GM12878 (cell line): ENCODE data around the gene KCNC4. TPM values are rescaled to one million over a fixed set of nuclear protein-coding genes. Genes with fewer than 3 reads are reported as not detected.

Experiments
- ATAC-seq: fragments of 200-7000 bp; cut with Tn5 transposase; 3 replicates; pipeline ENCODE4 v1.9.1; 2020; ENCODE audit warnings: mild to moderate bottlenecking, moderate library complexity
- BruUV-seq: library from RNA; stranded (reverse); fragments of 400-500 nt; replicated peaks from 2 replicates; lab custom pipeline; 2021; lab: Mats Ljungman, UMichigan
- CTCF ChIA-PET: fragments of 300-600 bp; sonication (Branson Sonifier 250); formaldehyde crosslinking; extraction: SDS; loops from one replicate; lab custom pipeline; 2021; ENCODE audit warnings: inconsistent platforms; lab: Yijun Ruan, JAX
- POLR2A ChIA-PET: fragments of 350-600 bp; formaldehyde crosslinking; extraction: SDS; loops from one replicate; lab custom pipeline; 2021; ENCODE audit warnings: inconsistent platforms; lab: Charles Lee
- RAD21 ChIA-PET: fragments of 300-600 bp; sonication (Branson Sonifier 250); formaldehyde crosslinking; loops from one replicate; lab custom pipeline; 2023; ENCODE audit warnings: antibody characterized with exemption; ENCODE audit not compliant: unreplicated experiment; lab: Charles Lee
- SMC1A ChIA-PET: fragments of 300-600 bp; sonication (Branson Sonifier 250); formaldehyde crosslinking; loops from one replicate; lab custom pipeline; 2023; ENCODE audit not compliant: unreplicated experiment, uncharacterized antibody; lab: Charles Lee
- DNase-seq: peaks from one replicate; pipeline ENCODE4 v3.0.0-alpha.2; 2011; ENCODE audit warnings: low read depth, low spot score
- FAIRE-seq: peaks from 3 replicates; lab custom pipeline; 2011; peaks lifted over from hg19 to GRCh38; lab: Jason Lieb, UNC
- H2AFZ ChIP-seq: 2 replicates; pipeline ENCODE4 v1.6.0; 2011; ENCODE audit warnings: low read depth, low read length, control low read depth; ENCODE audit not compliant: control insufficient read depth
- H3K27ac ChIP-seq: 2 replicates; pipeline ENCODE4 v1.5.1; 2011; ENCODE audit warnings: control low read depth; ENCODE audit not compliant: control insufficient read depth, insufficient read depth
- H3K27me3 ChIP-seq, 2 experiments: replicated peaks in 1 of 2; 2 replicates each; pipeline versions ENCODE4 v1.6.0 to v1.6.1; 2011; ENCODE audit warnings: low read length in 1 of 2; ENCODE audit not compliant: control insufficient read depth in 2 of 2, insufficient read depth in 2 of 2
- H3K36me3 ChIP-seq, 2 experiments: 2 replicates each; pipeline ENCODE4 v1.5.1; 2011; ENCODE audit warnings: low read length in 1 of 2; ENCODE audit not compliant: control insufficient read depth in 2 of 2, insufficient read depth in 2 of 2
- H3K4me1 ChIP-seq: 2 replicates; pipeline ENCODE4 v1.6.1; 2011; ENCODE audit warnings: mild to moderate bottlenecking, low read length, moderate library complexity, mixed read lengths; ENCODE audit not compliant: control insufficient read depth, insufficient read depth
- H3K4me2 ChIP-seq: 2 replicates; pipeline ENCODE4 v1.6.0; 2011; ENCODE audit warnings: control low read depth; ENCODE audit not compliant: control insufficient read depth, insufficient read depth
- H3K4me3 ChIP-seq: fragments of 200-600 bp; sonication (generic); 2 replicates; pipeline ENCODE4 v1.5.1; 2016
- H3K79me2 ChIP-seq: 2 replicates; pipeline ENCODE4 v1.6.0; 2011; ENCODE audit warnings: low read length; ENCODE audit not compliant: control insufficient read depth, insufficient read depth
- H3K9ac ChIP-seq: 2 replicates; pipeline ENCODE4 v1.8.0; 2011; ENCODE audit warnings: low read length, control low read depth, mixed read lengths; ENCODE audit not compliant: control insufficient read depth, insufficient read depth
- H3K9me3 ChIP-seq: replicated peaks from 3 replicates; pipeline ENCODE4 v1.5.1; 2011; ENCODE audit warnings: mild to moderate bottlenecking, low read length; ENCODE audit not compliant: control insufficient read depth, insufficient read depth
- H4K20me1 ChIP-seq: 2 replicates; pipeline ENCODE4 v1.6.0; 2011; ENCODE audit not compliant: control insufficient read depth, insufficient read depth
- CBX3 ChIP-seq: fragments of 200-600 bp; sonication (generic); IDR thresholded peaks from 2 replicates; pipeline ENCODE4 v1.6.1; 2016; ENCODE audit warnings: low read depth, borderline replicate concordance
- ETV6 ChIP-seq, 2 experiments: fragments of 450-650 bp in 1 of 2; IDR thresholded peaks in 1 of 2; conservative IDR thresholded peaks in 1 of 2; 2 replicates each; pipeline ENCODE4 v1.6.1; 2014; ENCODE audit warnings: antibody characterized with exemption in 1 of 2, borderline replicate concordance in 1 of 2, low read depth in 1 of 2, mild to moderate bottlenecking in 1 of 2, moderate library complexity in 1 of 2
- EZH2 ChIP-seq: IDR thresholded peaks from 2 replicates; pipeline ENCODE4 v1.6.1; 2012; ENCODE audit warnings: low read depth, mild to moderate bottlenecking, control low read depth, inconsistent platforms, low read length, borderline replicate concordance; ENCODE audit not compliant: control insufficient read depth
- FOXK2 ChIP-seq: fragments of 450-650 bp; IDR thresholded peaks from 2 replicates; pipeline ENCODE4 v1.6.1; 2017; ENCODE audit warnings: mild to moderate bottlenecking, moderate library complexity
- HDAC2 ChIP-seq: fragments of 200-600 bp; sonication (generic); IDR thresholded peaks from 2 replicates; pipeline ENCODE4 v1.6.1; 2017
- JUNB ChIP-seq: IDR thresholded peaks from 2 replicates; pipeline ENCODE4 v1.6.1; 2016; ENCODE audit warnings: antibody characterized with exemption, mild to moderate bottlenecking
- KDM1A ChIP-seq: fragments of 200-600 bp; sonication (generic); IDR thresholded peaks from 2 replicates; pipeline ENCODE4 v1.6.1; 2016; ENCODE audit warnings: borderline replicate concordance
- MAX ChIP-seq: IDR thresholded peaks from 2 replicates; pipeline ENCODE4 v1.6.1; 2012; ENCODE audit warnings: low read depth, low read length, improper control_type of control experiment
- RCOR1 ChIP-seq: conservative IDR thresholded peaks from 2 replicates; pipeline ENCODE4 v1.6.1; 2012; ENCODE audit warnings: low read depth, low read length, improper control_type of control experiment
- RUNX3 ChIP-seq: IDR thresholded peaks from 2 replicates; pipeline ENCODE4 v1.6.1; 2012; ENCODE audit warnings: low read length, inconsistent platforms
- SREBF1 ChIP-seq: IDR thresholded peaks from 2 replicates; pipeline ENCODE4 v1.6.1; 2012; ENCODE audit warnings: mild to moderate bottlenecking, low read length
- TARDBP ChIP-seq: IDR thresholded peaks from 2 replicates; pipeline ENCODE4 v1.6.1; 2016; ENCODE audit warnings: borderline replicate concordance
- ZNF217 ChIP-seq: fragments of 450-650 bp; IDR thresholded peaks from 2 replicates; pipeline ENCODE4 v1.6.1; 2017; ENCODE audit warnings: antibody characterized with exemption, mild to moderate bottlenecking
- ZNF687 ChIP-seq: fragments of 450-650 bp; IDR thresholded peaks from 2 replicates; pipeline ENCODE4 v1.6.1; 2017; ENCODE audit warnings: mild to moderate bottlenecking, moderate library complexity
- WGBS: methylation state at CpG from one replicate; pipeline ENCODE4 v1.1.6; 2016; ENCODE audit warnings: low lambda C conversion rate; ENCODE audit not compliant: insufficient replicate concordance, insufficient coverage; ENCODE audit errors: missing lambda C conversion rate; 5-methylcytosine and 5-hydroxymethylcytosine counted together
- in situ Hi-C: fragments of 300-500 bp; cut with MboI; formaldehyde crosslinking; loops from 9 replicates; pipeline ENCODE4 v1.14.3; 2018; ENCODE audit warnings: mixed read lengths
- intact Hi-C: fragments of 100-400 bp; cut with micrococcal nuclease; formaldehyde crosslinking; loops from one replicate; pipeline ENCODE4 v1.14.2; 2022; ENCODE audit not compliant: unreplicated experiment
- polyA plus RNA-seq, 11 experiments: library from polyadenylated mRNA; depleted of rRNA in 4 of 11; unstranded in 6 of 11; stranded (reverse) in 5 of 11; fragments of >200 nt; fragmentation: Nextera tagmentation in 4 of 11; fragmentation: Illumina TruSeq in 1 of 11; extraction: Ambion mirVana in 4 of 11; extraction: Trizol in 1 of 11; gene quantifications; 1 replicate in 1 of 11; 2 replicates in 10 of 11; pipeline versions ENCODE4 v1.2.1 to v1.2.3, GENCODE V29; 2011 to 2016; ENCODE audit warnings: inconsistent platforms in 2 of 11, missing spikeins in 2 of 11, low read depth in 1 of 11
- total RNA-seq, 4 experiments: library from RNA; depleted of rRNA in 3 of 4; stranded (reverse); fragments of >200 nt in 3 of 4; fragmentation: Illumina TruSeq in 1 of 4; extraction: Trizol in 1 of 4; gene quantifications; 2 replicates each; pipeline versions ENCODE4 v1.2.1 to v1.2.3, GENCODE V29; 2013 to 2021

The KCNC4 gene
- total and polyA plus RNA-seq, 10 of the 15 experiments (the other 5 are each of a cell fraction or from before 2014, with no cell fraction given): 0.06 to 1.7 (median 0.36) TPM

- H3K4me3 ChIP-seq: no peak overlapping the region
- ChIA-PET RAD21 (no interaction called here), CTCF (no interaction called here), POLR2A (no interaction called here), SMC1A (no interaction called here)
- no peak overlapping the region for H3K4me2 ChIP-seq
- in situ Hi-C loops: no loop called here
- ATAC-seq (no peak), DNase-seq (no peak)
- BruUV-seq: no TSS peak
- no peaks in the 10 kb centered on the region for H3K36me3 ChIP-seq
- H3K9me3 ChIP-seq: no peaks in the 10 kb centered on the region
- no peak overlapping the region for H2AFZ ChIP-seq
- peaks cover 0 to 4% of the 10 kb centered on the region in 2 experiments; a peak in 2 of 4 replicates for H3K27me3 ChIP-seq
- WGBS: 36% methylated on average over 6 of the region's 6 CpGs
- no peak overlapping the region for H3K27ac ChIP-seq
- no peaks in the 10 kb centered on the region for H3K4me1 ChIP-seq
- H3K79me2 ChIP-seq: no peaks in the 10 kb centered on the region
- no peak overlapping the region for H3K9ac ChIP-seq
- no peaks in the 10 kb centered on the region for H4K20me1 ChIP-seq
- TF ChIP-seq JUNB (no peak), RUNX3 (no peak), FOXK2 (no peak), ZNF217 (no peak), ETV6 (conservative IDR thresholded peaks at IDR 0.05 in 1 of 2, IDR thresholded peaks at IDR 0.05 in 1 of 2; ENCODE audit: borderline replicate concordance in 1 of 2, low read depth in 1 of 2) (no peak), SREBF1 (no peak), KDM1A (no peak), EZH2 (no peak), MAX (no peak), TARDBP (no peak), HDAC2 (no peak), ZNF687 (no peak), RCOR1 (no peak), CBX3 (no peak)
- TF ChIP-seq, all 136 proteins: peak for 0
- no peak for FAIRE-seq
- intact Hi-C loops: no loop called here
Observed at GRCh38 chr1:110165761-110166231, 44.3 kb upstream of the KCNC4 start.
